Activated T-helper 2 cell treated with anti-CD3 and anti-CD28 coated beads, Interferon-gamma antibody, Interleukin-2, Interleukin-4, amounts not matched to agents 10 μg/mL and 5 μg/mL and 100 μg/mL, durations not matched to agents 14 hours and 24 hours and 36 hours (primary cell): ENCODE data around the gene ATF7. TPM values are rescaled to one million over a fixed set of nuclear protein-coding genes. Genes with fewer than 3 reads are reported as not detected.
"Not testable (repeated sequence)": the region's sequence is repeated elsewhere in the genome, so short reads cannot be mapped to it uniquely, and the experiment has no call there.

Experiments used
- DNase-seq: peaks from one replicate; pipeline ENCODE4 v3.0.0; 2021; ENCODE audit warnings: low spot score
- H3K27ac Mint-ChIP-seq: one replicate; pipeline ENCODE4 v1.8.0; 2021; ENCODE audit warnings: mixed read lengths
- H3K27me3 Mint-ChIP-seq: one replicate; pipeline ENCODE4 v1.8.0; 2021; ENCODE audit warnings: low read depth, mixed read lengths
- H3K36me3 Mint-ChIP-seq: one replicate; pipeline ENCODE4 v1.8.0; 2021; ENCODE audit warnings: low read depth, mixed read lengths
- H3K4me1 Mint-ChIP-seq: one replicate; pipeline ENCODE4 v1.8.0; 2021; ENCODE audit warnings: low read depth, mixed read lengths
- H3K4me3 Mint-ChIP-seq: one replicate; pipeline ENCODE4 v1.8.0; 2021; ENCODE audit warnings: low read depth, mild to moderate bottlenecking, moderate library complexity, mixed read lengths
- H3K9me3 Mint-ChIP-seq: one replicate; pipeline ENCODE4 v1.8.0; 2021; ENCODE audit warnings: mixed read lengths
- intact Hi-C: fragments of 100-400 bp; cut with micrococcal nuclease; formaldehyde crosslinking; loops from one replicate; pipeline ENCODE4 v1.15.1; 2023
- total RNA-seq: library from RNA; stranded (reverse); gene quantifications from 2 replicates; pipeline ENCODE4 v1.2.3, GENCODE V29; 2022

The ATF7 gene
- total RNA-seq, 1 donor from 2014 or later = 32.0 TPM

DNA sequence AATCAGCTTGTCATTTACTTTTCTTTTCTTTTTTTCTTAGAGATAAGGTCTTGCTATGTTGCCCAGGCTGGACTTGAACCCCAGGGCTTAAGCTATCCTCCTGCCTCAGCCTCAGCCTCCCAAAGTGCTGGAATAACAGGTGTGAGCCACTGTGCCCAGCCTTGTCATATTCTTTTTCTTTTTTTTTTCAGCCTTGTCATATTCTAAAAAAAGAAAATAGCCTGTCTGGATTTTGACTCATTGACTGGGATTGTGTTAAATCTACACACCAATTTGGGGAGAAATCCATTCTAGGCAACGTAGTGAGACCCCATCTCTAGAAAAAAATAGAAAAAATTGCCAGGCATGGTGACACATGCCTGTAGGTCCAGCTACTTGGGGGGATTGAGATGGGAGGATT is 25.6 kb upstream of the ATF7 start:
- Mint-ChIP-seq H3K4me3 (no peak overlapping the region), H3K27ac (no peak overlapping the region), H3K9me3 (no peaks in the 10 kb centered on the region), H3K36me3 (no peaks in the 10 kb centered on the region), H3K27me3 (no peaks in the 10 kb centered on the region), H3K4me1 (no peaks in the 10 kb centered on the region)
- intact Hi-C loops = no loop called here
- DNase-seq = no peak

DNA sequence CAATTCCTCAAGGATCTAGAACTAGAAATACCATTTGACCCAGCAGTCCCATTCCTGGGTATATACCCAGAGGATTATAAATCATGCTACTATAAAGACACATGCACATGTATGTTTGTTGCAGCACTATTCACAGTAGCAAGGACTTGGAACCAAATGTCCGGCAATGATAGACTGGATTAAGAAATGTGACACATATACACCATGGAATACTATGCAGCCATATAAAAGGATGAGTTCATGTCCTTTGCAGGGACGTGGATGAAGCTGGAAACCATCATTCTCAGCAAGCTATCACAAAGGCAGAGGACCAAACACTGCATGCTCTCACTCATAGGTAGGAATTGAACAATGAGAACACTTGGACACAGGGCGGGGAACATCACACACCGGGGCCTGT is 20.1 kb upstream of the ATF7 start:
- H3K4me3 Mint-ChIP-seq, H3K9me3 Mint-ChIP-seq, intact Hi-C loops: not testable (repeated sequence)

DNA sequence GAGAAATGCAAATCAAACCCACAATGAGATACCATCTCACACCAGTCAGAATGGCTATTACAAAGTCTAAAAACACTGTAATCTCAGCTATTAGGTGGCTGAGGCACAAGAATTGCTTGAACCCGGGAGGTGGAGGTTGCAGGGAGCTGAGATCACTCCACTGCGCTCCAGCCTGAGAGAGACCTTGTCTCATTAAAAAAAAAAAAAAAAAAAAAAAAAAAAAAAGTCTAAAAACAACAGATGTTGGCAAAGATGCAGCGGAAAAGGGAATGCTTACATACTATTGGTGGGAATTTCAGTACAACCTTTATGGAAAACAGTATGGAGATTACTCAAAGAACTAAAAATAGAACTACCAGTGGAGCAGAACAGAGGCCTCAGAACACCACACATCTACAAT is 19.0 kb upstream of the ATF7 start:
- H3K4me1 Mint-ChIP-seq = no peaks in the 10 kb centered on the region
- no peak overlapping the region for H3K27ac Mint-ChIP-seq
- no peaks in the 10 kb centered on the region for H3K27me3 Mint-ChIP-seq
- H3K36me3 Mint-ChIP-seq = no peaks in the 10 kb centered on the region
- no peak for DNase-seq
- intact Hi-C loops = no loop called here
- no peak overlapping the region for H3K4me3 Mint-ChIP-seq
- no peaks in the 10 kb centered on the region for H3K9me3 Mint-ChIP-seq

More for the DNA sequence above, 20.1 kb upstream of the ATF7 start:
- H3K27me3 Mint-ChIP-seq, H3K4me1 Mint-ChIP-seq, H3K36me3 Mint-ChIP-seq, DNase-seq, H3K27ac Mint-ChIP-seq: not testable (repeated sequence)

DNA sequence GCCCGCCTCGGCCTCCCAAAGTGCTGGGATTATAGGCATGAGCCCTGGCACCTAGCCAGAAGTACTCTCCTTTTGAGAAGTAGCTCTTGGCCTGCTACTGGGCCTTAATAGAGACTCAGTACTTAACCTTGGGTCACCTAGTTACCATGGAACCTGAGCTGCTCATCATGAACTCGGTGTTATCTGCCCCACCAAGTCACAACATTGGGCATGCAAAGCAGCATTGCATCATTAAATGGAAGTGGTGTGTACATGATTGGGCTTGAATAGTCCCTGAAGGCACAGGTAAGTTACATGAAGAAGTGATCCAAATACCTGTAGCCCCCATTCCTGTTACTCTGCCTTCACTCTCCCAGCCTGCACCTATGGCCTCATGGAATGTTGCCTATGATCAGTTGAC is 18.0 kb upstream of the ATF7 start:
- H3K36me3 Mint-ChIP-seq = no peaks in the 10 kb centered on the region
- no peaks in the 10 kb centered on the region for H3K4me1 Mint-ChIP-seq
- intact Hi-C loops = no loop called here
- H3K4me3 Mint-ChIP-seq = no peak overlapping the region
- no peaks in the 10 kb centered on the region for H3K27me3 Mint-ChIP-seq
- no peaks in the 10 kb centered on the region for H3K9me3 Mint-ChIP-seq
- no peak overlapping the region for H3K27ac Mint-ChIP-seq
- DNase-seq = no peak

DNA sequence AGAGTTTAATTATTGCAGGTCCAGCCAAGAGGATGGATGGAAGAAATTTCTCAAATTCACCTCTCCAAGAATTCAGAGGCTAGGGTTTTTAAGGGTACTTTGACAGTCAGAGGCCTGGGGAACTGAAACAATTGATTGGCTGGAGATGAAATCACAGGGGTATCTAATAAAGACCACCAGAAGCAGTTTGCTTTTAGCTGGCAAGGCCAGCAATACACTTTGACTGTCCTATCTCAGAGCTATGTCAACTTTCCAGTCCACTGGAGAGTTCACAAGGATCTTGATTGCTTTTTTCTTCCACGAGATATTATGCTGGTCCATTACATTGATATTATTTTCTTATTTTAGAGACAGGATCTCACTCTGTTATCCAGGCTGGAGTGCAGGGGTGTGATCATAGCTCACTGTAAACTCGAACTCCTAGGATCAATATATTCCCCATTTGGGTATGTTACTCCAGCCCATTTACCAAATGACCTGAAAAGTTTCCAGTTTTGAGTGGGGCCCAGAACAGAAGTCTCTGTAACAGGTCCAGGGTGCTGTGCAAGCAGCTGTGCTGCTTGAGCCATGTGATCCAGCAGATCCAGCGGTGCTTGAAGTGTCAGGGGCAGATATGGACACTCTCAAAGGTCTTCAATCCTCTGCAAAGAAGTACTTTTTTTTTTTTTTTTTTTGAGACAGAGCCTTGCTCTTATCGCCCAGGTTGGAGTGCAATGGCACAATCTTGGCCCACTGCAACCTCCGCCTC is 17.2 kb upstream of the ATF7 start:
- Mint-ChIP-seq H3K36me3 (no peaks in the 10 kb centered on the region), H3K27ac (no peak overlapping the region), H3K4me3 (no peak overlapping the region), H3K9me3 (no peaks in the 10 kb centered on the region), H3K4me1 (no peaks in the 10 kb centered on the region), H3K27me3 (no peaks in the 10 kb centered on the region)
- DNase-seq = no peak
- intact Hi-C loops = no loop called here

DNA sequence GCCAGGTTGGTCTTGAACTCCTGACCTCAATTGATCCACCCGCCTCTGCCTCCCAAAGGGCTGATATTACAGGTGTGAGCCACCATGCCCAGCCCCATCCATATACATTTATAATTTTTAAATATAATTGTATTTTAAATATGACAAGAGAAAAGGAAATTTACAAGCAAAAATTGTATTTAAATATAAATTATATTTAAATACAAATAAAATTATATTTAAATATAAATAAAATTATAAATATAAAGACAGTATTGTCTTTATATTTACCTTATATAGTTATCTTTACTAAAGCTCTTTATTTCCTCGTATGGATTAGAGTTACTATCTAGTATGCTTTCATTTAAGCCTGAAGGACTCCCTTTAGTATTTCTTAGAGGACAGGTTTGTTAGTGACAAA is 11.9 kb upstream of the ATF7 start:
- no peaks in the 10 kb centered on the region for H3K9me3 Mint-ChIP-seq
- no peak for DNase-seq
- no peak overlapping the region for H3K27ac Mint-ChIP-seq
- no peaks in the 10 kb centered on the region for H3K4me1 Mint-ChIP-seq
- H3K27me3 Mint-ChIP-seq = no peaks in the 10 kb centered on the region
- no peak overlapping the region for H3K4me3 Mint-ChIP-seq
- no peaks in the 10 kb centered on the region for H3K36me3 Mint-ChIP-seq
- intact Hi-C loops = no loop called here

DNA sequence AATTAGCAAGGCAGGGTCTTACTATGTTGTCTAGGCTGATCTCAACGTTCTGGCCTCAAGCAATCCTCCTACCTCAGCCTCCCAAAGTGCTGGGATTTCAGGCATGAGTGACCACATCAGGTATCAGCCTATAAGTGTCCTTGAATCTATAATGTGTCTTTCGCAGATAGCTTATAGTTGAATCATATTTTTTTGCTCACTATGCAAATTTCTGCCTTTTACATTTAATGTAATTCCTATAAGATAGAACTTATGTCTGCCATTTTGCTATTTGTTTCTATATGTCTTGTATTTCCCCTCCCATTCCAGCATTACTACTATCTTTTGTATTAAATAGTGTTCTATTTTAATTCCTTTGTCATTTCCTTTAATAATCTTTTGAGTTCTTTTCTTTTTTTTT is 10.5 kb upstream of the ATF7 start:
- Mint-ChIP-seq H3K4me3 (no peak overlapping the region), H3K27me3 (peaks cover 2% of the 10 kb centered on the region), H3K27ac (no peak overlapping the region), H3K36me3 (no peaks in the 10 kb centered on the region), H3K4me1 (no peaks in the 10 kb centered on the region), H3K9me3 (no peaks in the 10 kb centered on the region)
- intact Hi-C loops = no loop called here
- no peak for DNase-seq

DNA sequence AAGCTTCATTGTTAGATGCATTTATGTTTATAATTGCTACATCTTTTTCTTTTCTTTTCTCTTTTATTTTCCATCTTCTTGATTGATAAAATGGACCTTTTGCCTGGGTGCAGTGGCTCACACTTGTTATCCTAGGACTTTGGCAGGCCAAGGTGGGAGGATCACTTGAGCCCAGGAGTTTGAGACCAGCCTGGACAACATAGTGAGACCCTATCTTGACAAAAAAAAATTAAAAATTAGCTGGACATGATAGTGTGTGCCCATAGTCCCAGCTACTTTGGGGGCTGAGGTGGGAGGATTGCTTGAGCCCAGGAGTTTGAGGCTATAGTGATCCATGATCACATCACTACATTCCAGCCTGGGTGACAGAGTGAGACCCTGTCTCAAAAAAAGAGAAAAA is 9.5 kb upstream of the ATF7 start:
- H3K27me3 Mint-ChIP-seq, H3K36me3 Mint-ChIP-seq, intact Hi-C loops, H3K9me3 Mint-ChIP-seq, DNase-seq, H3K27ac Mint-ChIP-seq, H3K4me1 Mint-ChIP-seq, H3K4me3 Mint-ChIP-seq: not testable (repeated sequence)

DNA sequence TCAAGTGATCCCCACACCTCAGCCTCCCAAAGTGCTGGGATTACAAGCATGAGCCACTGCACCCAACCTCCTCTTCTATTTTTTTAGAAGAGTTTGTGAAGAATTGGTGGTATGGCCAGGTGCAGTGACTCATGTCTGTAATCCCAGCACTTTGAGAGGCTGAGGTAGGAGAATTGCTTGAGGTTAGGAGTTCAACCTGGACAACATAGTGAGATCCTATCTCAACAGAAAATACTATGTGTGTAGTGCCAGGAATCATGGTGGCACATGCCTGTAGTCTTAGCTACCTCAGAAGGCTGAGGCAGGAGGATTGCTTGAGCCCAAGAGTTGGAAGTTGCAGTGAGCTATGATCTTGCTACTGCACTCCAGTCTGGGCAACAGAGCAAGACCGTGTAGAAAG is 5.5 kb upstream of the ATF7 start:
- peaks cover 5% of the 10 kb centered on the region for H3K4me1 Mint-ChIP-seq
- H3K36me3 Mint-ChIP-seq = no peaks in the 10 kb centered on the region
- DNase-seq = no peak
- H3K27ac Mint-ChIP-seq = no peak overlapping the region
- no peak overlapping the region for H3K4me3 Mint-ChIP-seq
- intact Hi-C loops = no loop called here
- peaks cover 4% of the 10 kb centered on the region for H3K27me3 Mint-ChIP-seq
- H3K9me3 Mint-ChIP-seq = no peaks in the 10 kb centered on the region

DNA sequence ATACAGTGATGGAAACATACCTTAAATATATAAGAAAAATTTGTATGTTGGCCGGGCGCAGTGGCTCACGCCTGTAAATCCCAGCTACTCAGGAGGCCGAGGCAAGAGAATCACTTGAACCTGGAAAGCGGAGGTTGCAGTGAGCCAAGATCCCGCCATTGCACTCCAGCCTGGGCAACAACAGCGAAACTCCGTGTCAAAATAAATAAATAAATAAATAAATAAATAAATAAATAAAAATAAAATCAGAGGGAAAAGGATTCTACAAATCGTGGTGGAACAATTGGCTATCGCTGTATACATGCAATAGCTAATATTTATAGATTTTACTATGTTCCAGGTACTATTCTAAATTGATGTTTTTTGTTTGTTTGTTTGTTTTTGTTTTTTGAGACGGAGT is 1.7 kb upstream of the ATF7 start:
- Mint-ChIP-seq H3K27me3 (peaks cover 4% of the 10 kb centered on the region), H3K36me3 (peaks cover 11% of the 10 kb centered on the region), H3K27ac (no peak overlapping the region), H3K9me3 (no peaks in the 10 kb centered on the region), H3K4me3 (no peak overlapping the region), H3K4me1 (peaks cover 33% of the 10 kb centered on the region)
- intact Hi-C loops = no loop called here
- DNase-seq = no peak

DNA sequence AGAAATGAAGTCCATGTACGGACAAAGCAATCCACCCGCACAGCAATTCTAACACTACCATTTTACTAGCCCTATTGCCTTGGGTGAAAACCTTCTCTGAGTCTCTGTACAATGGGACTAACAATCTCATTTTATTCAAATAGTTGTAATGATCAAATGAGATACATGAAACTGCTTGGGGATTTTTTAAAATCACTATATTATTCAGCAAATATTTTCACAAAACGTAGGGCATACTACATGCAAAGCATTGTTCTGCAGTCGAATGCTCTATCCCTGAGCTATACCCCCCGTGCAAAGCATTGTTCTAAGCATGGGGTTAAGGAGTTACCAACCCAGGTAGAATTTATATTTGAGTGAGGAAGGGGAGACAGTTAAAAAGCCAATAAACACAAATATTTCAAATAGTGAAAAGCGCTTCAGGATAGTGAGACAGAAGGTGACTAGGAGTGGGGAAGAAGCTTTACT is 554 bp upstream of the ATF7 start:
- intact Hi-C loops = loop anchor here (1.0 kb wide), 3 partner anchors 50 to 125 kb away; partner anchors contain the start of genes ATP5MC2 and TARBP2
- Mint-ChIP-seq H3K27me3 (peaks cover 2% of the 10 kb centered on the region), H3K4me1 (peaks cover 33% of the 10 kb centered on the region), H3K36me3 (peaks cover 12% of the 10 kb centered on the region), H3K27ac (peak overlapping the region; percentile 79), H3K4me3 (peak overlapping the region; percentile 100), H3K9me3 (no peaks in the 10 kb centered on the region)
- no peak for DNase-seq

DNA sequence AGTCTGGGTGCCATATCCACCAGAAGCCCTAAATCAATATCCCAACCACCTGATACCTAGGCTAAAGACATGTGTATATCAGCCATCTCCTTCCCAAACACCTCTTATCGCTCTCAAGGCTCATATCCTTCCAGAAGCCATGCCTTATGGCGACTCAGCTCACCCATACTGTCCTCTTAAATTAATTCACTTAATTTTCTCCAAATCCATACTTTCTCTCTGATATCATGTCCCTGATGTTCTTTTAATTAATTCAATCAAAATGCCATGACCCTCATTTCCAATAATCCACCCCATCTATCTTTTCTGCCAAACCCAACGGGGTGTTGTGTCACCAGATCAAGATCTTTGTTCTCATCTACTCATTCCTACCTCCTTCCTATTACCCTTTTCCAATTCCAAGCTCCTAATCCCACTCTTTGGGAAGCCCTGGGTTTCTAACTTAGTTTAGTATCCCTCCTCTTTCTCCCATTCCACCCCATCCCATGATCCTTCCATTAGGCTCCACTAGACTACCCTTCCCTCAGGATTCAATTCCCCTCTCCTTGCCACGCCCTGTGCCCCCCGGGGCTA is 723 bp downstream of the ATF7 start:
- Mint-ChIP-seq H3K27ac (peak overlapping the region; percentile 79), H3K9me3 (no peaks in the 10 kb centered on the region), H3K4me1 (peaks cover 35% of the 10 kb centered on the region), H3K36me3 (peaks cover 13% of the 10 kb centered on the region), H3K27me3 (no peaks in the 10 kb centered on the region), H3K4me3 (peak overlapping the region; percentile 100)
- intact Hi-C loops = no loop called here
- DNase-seq = no peak

DNA sequence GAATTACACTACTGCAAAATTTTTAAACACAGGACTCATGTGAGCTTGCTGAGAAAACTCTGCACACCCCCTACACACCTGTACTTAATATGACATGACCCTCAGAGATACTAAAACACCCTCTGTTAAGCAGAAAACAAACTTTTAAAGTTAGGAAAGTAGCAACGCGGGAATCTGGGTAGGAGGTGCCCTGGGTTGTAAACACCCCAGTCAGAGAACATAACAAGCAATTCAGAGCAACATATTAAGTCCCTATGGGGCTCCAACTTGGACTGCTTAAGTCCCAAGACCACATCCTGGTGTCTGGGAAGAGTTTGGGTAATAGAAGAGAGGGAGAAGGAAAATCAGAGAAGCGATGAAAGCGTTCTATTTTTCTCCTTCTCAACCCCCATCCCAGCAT is 1.2 kb downstream of the ATF7 start:
- peak overlapping the region; percentile 4 for H3K27ac Mint-ChIP-seq

More for the DNA sequence above, 1.2 kb downstream of the ATF7 start:
- no peaks in the 10 kb centered on the region for H3K27me3 Mint-ChIP-seq
- intact Hi-C loops = no loop called here
- no peaks in the 10 kb centered on the region for H3K9me3 Mint-ChIP-seq
- H3K36me3 Mint-ChIP-seq = peaks cover 13% of the 10 kb centered on the region
- peak overlapping the region; percentile 100 for H3K4me3 Mint-ChIP-seq
- peaks cover 35% of the 10 kb centered on the region for H3K4me1 Mint-ChIP-seq
- no peak for DNase-seq
